MM.1S (cell line): ENCODE data around the gene MCHR1.

Experiments
- CTCF ChIP-seq: fragments of 300-600 bp; sonication (generic); IDR thresholded peaks from 2 replicates; pipeline ENCODE4 v1.5.1; 2016; ENCODE audit warnings: antibody characterized with exemption, low read length, mixed read lengths
- EZH2 ChIP-seq: fragments of 300-600 bp; sonication (generic); optimal IDR thresholded peaks from 2 replicates; pipeline ENCODE3; 2017; ENCODE audit warnings: low read depth, mild to moderate bottlenecking, antibody characterized with exemption, low read length, mixed read lengths
- EZH2phosphoT487 ChIP-seq: fragments of 300-600 bp; sonication (generic); IDR thresholded peaks from 2 replicates; pipeline ENCODE4 v1.6.1; 2018; ENCODE audit warnings: antibody characterized with exemption, low read length

DNA sequence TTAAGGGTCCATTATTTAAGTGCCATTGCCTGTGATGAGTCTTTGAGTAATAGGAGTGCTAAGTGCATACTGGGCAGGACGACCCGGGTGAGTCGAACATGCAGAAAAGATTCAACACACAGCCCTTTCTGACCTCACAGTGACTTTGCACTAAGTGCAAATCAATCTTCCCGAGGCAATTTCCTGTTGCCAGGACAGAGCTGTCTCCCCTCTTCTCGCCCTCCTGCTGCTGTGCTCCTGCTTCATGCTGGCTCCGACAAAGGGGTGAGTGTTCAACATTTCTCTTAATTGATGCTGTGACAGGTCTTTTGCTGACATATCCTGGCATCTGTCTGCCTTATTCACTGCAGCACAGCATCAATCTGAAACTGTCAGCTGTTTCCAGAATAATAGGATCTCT is 42.0 kb downstream of the MCHR1 start:
- no peak for TF ChIP-seq CTCF
- TF ChIP-seq EZH2phosphoT487: no peak
- no peak for TF ChIP-seq EZH2
